ENCODE data around the gene RFNG. TPM values are rescaled to one million over a fixed set of nuclear protein-coding genes. Genes with fewer than 3 reads are reported as not detected.

The RFNG gene
- total and polyA plus RNA-seq, 2 of the 13 experiments (the other 11 are each of a cell fraction or from before 2014, with no cell fraction given): 61.4 to 64.0 TPM

DNA sequence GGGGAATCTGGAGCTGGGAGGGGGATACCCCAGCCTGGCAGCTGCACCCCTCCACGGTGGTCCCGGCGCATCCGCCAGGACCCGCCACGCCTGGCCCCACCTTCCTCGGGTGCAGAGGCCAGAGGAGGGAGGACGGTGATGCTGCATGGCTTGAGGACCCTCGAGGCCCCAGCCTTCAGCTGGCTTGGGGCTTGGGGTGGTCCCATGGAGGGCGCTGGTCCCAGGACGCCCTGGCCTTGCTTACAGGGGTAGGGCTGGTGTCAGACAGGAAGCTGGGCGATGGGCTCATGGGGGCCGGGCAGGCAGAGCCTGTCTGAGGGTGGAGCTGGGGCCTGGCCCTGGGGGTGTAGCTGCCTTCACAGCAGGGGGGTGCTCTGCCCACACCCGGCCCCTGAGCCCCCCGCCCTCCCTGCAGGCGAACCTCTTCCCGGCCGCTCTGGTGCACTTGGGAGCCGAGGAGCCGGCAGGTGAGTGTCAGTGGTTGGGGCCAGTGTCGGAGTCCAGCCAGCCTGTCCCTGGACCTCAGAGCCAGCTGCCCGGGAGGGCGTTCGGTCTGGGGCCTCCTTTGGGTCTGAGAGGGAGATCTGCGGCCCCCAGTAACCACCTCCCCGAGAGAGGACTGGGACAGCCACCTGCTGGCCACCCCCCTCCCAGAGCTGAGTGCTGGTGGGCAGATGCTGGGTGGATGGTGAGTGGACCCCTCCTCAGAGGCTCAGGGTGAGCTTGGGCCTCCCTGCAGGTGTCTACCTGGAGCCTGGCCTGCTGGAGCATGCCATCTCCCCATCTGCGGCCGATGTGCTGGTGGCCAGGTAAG, 35.3 kb downstream of the RFNG start (continued):
- TF ChIP-seq AGO2 (optimal IDR thresholded peaks at IDR 0.05; ENCODE audit: low read depth, low read length): peak; percentile 97
- TF ChIP-seq NR2C2 (CRISPR knock-in tag; IDR thresholded peaks at IDR 0.05; ENCODE audit: borderline replicate concordance): no peak
- TF ChIP-seq MXI1 (IDR thresholded peaks at IDR 0.05; ENCODE audit: borderline replicate concordance, low read depth, low read length): no peak
- no peak for TF ChIP-seq JARID2 (CRISPR knock-in tag; IDR thresholded peaks at IDR 0.05; ENCODE audit: insufficient replicate concordance)
- TF ChIP-seq SRSF4 (IDR thresholded peaks at IDR 0.05; ENCODE audit: low read depth, low read length, poor library complexity, severe bottlenecking): peak; percentile 32
- TF ChIP-seq SOX13 (IDR thresholded peaks at IDR 0.05): no peak
- TF ChIP-seq SOX13 (CRISPR knock-in tag; conservative IDR thresholded peaks at IDR 0.05 in 1 of 2, IDR thresholded peaks at IDR 0.05 in 1 of 2): no peak
- no peak for TF ChIP-seq CREM (IDR thresholded peaks at IDR 0.05)
- TF ChIP-seq CREM (CRISPR knock-in tag; IDR thresholded peaks at IDR 0.05): no peak
- no peak for TF ChIP-seq GLI4 (CRISPR knock-in tag; IDR thresholded peaks at IDR 0.05; ENCODE audit: borderline replicate concordance)
- TF ChIP-seq, protein P1, sequence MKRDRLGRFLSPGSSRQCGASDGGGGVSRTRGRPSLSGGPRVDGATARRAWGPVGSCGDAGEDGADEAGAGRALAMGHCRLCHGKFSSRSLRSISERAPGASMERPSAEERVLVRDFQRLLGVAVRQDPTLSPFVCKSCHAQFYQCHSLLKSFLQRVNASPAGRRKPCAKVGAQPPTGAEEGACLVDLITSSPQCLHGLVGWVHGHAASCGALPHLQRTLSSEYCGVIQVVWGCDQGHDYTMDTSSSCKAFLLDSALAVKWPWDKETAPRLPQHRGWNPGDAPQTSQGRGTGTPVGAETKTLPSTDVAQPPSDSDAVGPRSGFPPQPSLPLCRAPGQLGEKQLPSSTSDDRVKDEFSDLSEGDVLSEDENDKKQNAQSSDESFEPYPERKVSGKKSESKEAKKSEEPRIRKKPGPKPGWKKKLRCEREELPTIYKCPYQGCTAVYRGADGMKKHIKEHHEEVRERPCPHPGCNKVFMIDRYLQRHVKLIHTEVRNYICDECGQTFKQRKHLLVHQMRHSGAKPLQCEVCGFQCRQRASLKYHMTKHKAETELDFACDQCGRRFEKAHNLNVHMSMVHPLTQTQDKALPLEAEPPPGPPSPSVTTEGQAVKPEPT (CRISPR knock-in tag; IDR thresholded peaks at IDR 0.05; ENCODE audit: low read depth): no peak
- TF ChIP-seq HES4 (CRISPR knock-in tag; IDR thresholded peaks at IDR 0.05; ENCODE audit: borderline replicate concordance): no peak
- no peak for TF ChIP-seq NCOA2 (CRISPR knock-in tag; IDR thresholded peaks at IDR 0.05)
- TF ChIP-seq ZNF891 (CRISPR knock-in tag; IDR thresholded peaks at IDR 0.05): no peak; the same call in 1 of the 2 replicates
- TF ChIP-seq ADNP (CRISPR knock-in tag; IDR thresholded peaks at IDR 0.05): no peak
- TF ChIP-seq ARHGAP35 (CRISPR knock-in tag; IDR thresholded peaks at IDR 0.05; ENCODE audit: borderline replicate concordance): no peak
- TF ChIP-seq KLF12 (CRISPR knock-in tag; IDR thresholded peaks at IDR 0.05; ENCODE audit: borderline replicate concordance): 0 out of 2 replicates have a peak, but pooled peaks have one; percentile 17
- TF ChIP-seq, protein P2, sequence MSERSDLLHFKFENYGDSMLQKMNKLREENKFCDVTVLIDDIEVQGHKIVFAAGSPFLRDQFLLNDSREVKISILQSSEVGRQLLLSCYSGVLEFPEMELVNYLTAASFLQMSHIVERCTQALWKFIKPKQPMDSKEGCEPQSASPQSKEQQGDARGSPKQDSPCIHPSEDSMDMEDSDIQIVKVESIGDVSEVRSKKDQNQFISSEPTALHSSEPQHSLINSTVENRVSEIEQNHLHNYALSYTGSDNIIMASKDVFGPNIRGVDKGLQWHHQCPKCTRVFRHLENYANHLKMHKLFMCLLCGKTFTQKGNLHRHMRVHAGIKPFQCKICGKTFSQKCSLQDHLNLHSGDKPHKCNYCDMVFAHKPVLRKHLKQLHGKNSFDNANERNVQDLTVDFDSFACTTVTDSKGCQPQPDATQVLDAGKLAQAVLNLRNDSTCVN (CRISPR knock-in tag; IDR thresholded peaks at IDR 0.05; ENCODE audit: borderline replicate concordance): no peak
